Esophagus muscularis mucosa (tissue), 3 donors: Measurements from ENCODE around the gene PNO1.

ENCODE experiments used
- POLR2AphosphoS5 ChIP-seq, 2 donors: sonication (generic); formaldehyde crosslinking; IDR thresholded peaks; one replicate each; pipeline ENCODE4 v1.6.1; 2017; ENCODE audit warnings: antibody characterized with exemption in 2 of 2
- TF ChIP-seq, protein P1 (sequence below), 3 experiments: fragments of 200-600 bp in 2 of 3; fragments of 450-650 bp in 1 of 3; sonication (generic) in 2 of 3; IDR thresholded peaks; one replicate each; pipeline ENCODE4 v1.5.1; 2017 to 2019; ENCODE audit warnings: antibody characterized with exemption in 3 of 3, mild to moderate bottlenecking in 2 of 3, moderate library complexity in 1 of 3

DNA sequence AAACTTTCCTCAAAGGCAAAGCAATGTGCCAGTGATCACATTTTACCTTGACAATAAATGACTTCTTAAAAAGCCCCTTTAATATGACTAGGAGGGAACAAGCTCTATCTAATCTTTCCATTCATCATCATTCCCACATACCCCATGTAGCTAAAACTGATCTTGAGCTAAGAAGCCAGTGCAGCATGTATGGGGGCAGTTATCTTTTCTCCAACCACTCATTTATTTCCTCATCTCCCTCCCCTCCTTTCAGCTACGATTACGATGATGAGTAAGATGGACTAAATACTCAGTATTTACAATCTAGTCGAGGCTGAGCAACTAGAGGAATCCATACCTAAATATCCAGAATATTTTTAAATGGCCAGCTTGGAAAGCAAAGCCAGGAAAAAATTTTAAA is 35.5 kb downstream of the PNO1 start:
- TF ChIP-seq, protein P1, sequence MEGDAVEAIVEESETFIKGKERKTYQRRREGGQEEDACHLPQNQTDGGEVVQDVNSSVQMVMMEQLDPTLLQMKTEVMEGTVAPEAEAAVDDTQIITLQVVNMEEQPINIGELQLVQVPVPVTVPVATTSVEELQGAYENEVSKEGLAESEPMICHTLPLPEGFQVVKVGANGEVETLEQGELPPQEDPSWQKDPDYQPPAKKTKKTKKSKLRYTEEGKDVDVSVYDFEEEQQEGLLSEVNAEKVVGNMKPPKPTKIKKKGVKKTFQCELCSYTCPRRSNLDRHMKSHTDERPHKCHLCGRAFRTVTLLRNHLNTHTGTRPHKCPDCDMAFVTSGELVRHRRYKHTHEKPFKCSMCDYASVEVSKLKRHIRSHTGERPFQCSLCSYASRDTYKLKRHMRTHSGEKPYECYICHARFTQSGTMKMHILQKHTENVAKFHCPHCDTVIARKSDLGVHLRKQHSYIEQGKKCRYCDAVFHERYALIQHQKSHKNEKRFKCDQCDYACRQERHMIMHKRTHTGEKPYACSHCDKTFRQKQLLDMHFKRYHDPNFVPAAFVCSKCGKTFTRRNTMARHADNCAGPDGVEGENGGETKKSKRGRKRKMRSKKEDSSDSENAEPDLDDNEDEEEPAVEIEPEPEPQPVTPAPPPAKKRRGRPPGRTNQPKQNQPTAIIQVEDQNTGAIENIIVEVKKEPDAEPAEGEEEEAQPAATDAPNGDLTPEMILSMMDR (IDR thresholded peaks at IDR 0.05), result no peak
- no peak for TF ChIP-seq POLR2AphosphoS5 (IDR thresholded peaks at IDR 0.05)
